GM23248 (cell line): ENCODE data around the gene TGM1. TPM values are rescaled to one million over a fixed set of nuclear protein-coding genes. Genes with fewer than 3 reads are reported as not detected.

ENCODE experiments used
- DNase-seq: peaks from one replicate; pipeline ENCODE4 v3.0.0-alpha.2; 2015
- H2AFZ ChIP-seq: fragments of 200-600 bp; sonication (generic); 2 replicates; pipeline ENCODE4 v1.6.1; 2016; ENCODE audit warnings: antibody characterized with exemption
- H3F3A ChIP-seq: fragments of 200-600 bp; sonication (generic); 2 replicates; pipeline ENCODE4 v1.6.1; 2016; ENCODE audit warnings: mild to moderate bottlenecking, antibody characterized with exemption, mixed run types; ENCODE audit not compliant: insufficient read depth
- H3K27ac ChIP-seq: fragments of 200-600 bp; sonication (generic); 2 replicates; pipeline ENCODE4 v1.5.1; 2016; ENCODE audit warnings: mild to moderate bottlenecking
- H3K27me3 ChIP-seq: fragments of 200-600 bp; sonication (generic); replicated peaks from 2 replicates; pipeline ENCODE4 v1.6.1; 2016; ENCODE audit warnings: mild to moderate bottlenecking; ENCODE audit not compliant: insufficient read depth
- H3K36me3 ChIP-seq: fragments of 200-600 bp; sonication (generic); 2 replicates; pipeline ENCODE4 v1.6.1; 2016; ENCODE audit warnings: low read depth, mild to moderate bottlenecking
- H3K4me1 ChIP-seq: fragments of 200-600 bp; sonication (generic); 2 replicates; pipeline ENCODE4 v1.6.1; 2016; ENCODE audit warnings: mild to moderate bottlenecking; ENCODE audit not compliant: insufficient read depth
- H3K4me2 ChIP-seq: fragments of 200-600 bp; sonication (generic); one replicate; pipeline ENCODE4 v1.6.1; 2016; ENCODE audit warnings: mild to moderate bottlenecking; ENCODE audit not compliant: unreplicated experiment
- H3K4me3 ChIP-seq: fragments of 200-600 bp; sonication (generic); 2 replicates; pipeline ENCODE4 v1.5.1; 2016; ENCODE audit warnings: mild to moderate bottlenecking
- H3K79me2 ChIP-seq: fragments of 200-600 bp; sonication (generic); 2 replicates; pipeline ENCODE4 v1.6.1; 2016; ENCODE audit warnings: mild to moderate bottlenecking; ENCODE audit not compliant: insufficient read depth
- H3K9ac ChIP-seq: fragments of 200-600 bp; sonication (generic); 2 replicates; pipeline ENCODE4 v1.6.1; 2016; ENCODE audit warnings: mild to moderate bottlenecking
- H3K9me2 ChIP-seq: fragments of 200-600 bp; sonication (generic); 2 replicates; pipeline ENCODE4 v1.6.1; 2016; ENCODE audit warnings: mixed run types, mild to moderate bottlenecking, moderate library complexity; ENCODE audit not compliant: insufficient read depth
- H3K9me3 ChIP-seq: fragments of 200-600 bp; sonication (generic); one replicate; pipeline ENCODE4 v1.6.1; 2017; ENCODE audit warnings: low read depth
- H4K20me1 ChIP-seq: fragments of 200-600 bp; sonication (generic); 2 replicates; pipeline ENCODE4 v1.6.0; 2016; ENCODE audit not compliant: insufficient read depth
- EZH2 ChIP-seq: fragments of 200-600 bp; sonication (generic); IDR thresholded peaks from 2 replicates; pipeline ENCODE4 v1.6.1; 2018; ENCODE audit warnings: antibody characterized with exemption, mild to moderate bottlenecking; ENCODE audit not compliant: insufficient read depth, poor library complexity, severe bottlenecking
- EZH2phosphoT487 ChIP-seq: fragments of 200-600 bp; sonication (generic); IDR thresholded peaks from 2 replicates; pipeline ENCODE4 v1.6.1; 2018; ENCODE audit warnings: antibody characterized with exemption, moderate library complexity, mild to moderate bottlenecking, low read depth; ENCODE audit not compliant: insufficient read depth
- WGBS, 2 experiments: methylation state at CpG; one replicate each; pipeline ENCODE4 v1.1.6; 2015 to 2017; ENCODE audit warnings: low lambda C conversion rate in 2 of 2, low coverage in 1 of 2; ENCODE audit errors: missing lambda C conversion rate in 2 of 2; 5-methylcytosine and 5-hydroxymethylcytosine counted together
- in situ Hi-C: fragments of 300-500 bp; cut with MboI; formaldehyde crosslinking; loops from 2 replicates; pipeline ENCODE4 v1.15.0; 2020
- polyA plus RNA-seq: library from polyadenylated mRNA; unstranded; fragments of >200 nt; fragmentation: Nextera tagmentation; extraction: Ambion mirVana; gene quantifications from 2 replicates; pipeline ENCODE4 v1.2.1, GENCODE V29; 2016
- total RNA-seq: library from RNA; depleted of rRNA; stranded (reverse); fragments of >200 nt; shearing (Covaris generic); gene quantifications from 2 replicates; pipeline ENCODE4 v1.2.3, GENCODE V29; 2014

Gene TGM1
- total and polyA plus RNA-seq, 2 experiments from 2014 or later: 0.34 to 1.3 TPM

DNA sequence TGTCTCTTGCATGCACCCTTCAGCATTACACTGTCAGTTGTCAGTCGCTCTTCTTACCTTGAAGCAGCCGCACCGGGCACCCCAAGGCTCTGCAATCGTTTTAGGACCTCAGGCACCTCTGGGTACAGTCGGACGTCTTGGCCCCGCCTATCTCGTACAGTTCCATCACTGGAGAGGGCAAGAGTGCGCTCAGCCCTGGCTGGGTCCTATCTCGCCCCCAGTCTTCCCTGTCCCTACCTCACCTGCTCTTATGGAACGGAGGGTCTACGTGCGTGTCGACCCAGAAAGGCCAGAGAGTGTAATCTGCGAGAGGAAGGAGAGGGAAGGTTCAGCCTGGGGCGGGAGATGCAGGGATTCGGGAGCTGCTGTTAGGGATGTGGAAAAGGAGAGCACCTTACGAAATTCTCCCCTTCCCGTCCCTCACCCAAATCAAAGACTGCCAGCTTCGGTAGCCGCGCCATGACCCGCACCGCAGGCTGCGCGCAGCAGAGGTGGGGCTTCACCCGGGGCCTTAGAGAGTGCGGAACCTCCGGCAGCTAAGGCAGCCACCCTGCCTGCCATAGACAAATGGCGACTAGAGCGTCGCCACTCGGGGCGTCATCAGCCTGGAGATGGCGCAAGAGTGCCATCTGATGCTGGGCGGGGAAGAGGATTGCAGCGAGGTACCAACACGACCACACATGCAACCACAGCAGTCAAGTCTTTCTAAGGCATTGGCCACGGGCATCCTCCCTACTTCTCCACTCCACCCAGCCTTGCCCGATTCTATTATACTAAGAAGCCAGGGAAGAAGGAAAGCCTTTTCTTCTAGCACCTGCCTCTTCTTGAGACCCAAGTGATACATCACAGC is 47.3 kb downstream of the TGM1 start, which contains the start of gene MDP1:
Gene MDP1, minus strand, starts transcription at position 572 of the 850 bp plus-strand sequence. Its CDS starts 111 bp downstream, at position 461.
- in situ Hi-C loops: no loop called here
- Histone ChIP-seq H4K20me1 (no peaks in the 10 kb centered on the region), H3K36me3 (no peaks in the 10 kb centered on the region), H3K9me3 (no peaks in the 10 kb centered on the region), H3K9me2 (no peaks in the 10 kb centered on the region), H2AFZ (peak within 1 kb of the TSS; percentile 85), H3K4me3 (peak within 1 kb of the TSS; percentile 80), H3K27ac (peak within 1 kb of the TSS; percentile 79), H3K79me2 (peaks cover 36% of the 10 kb centered on the region), H3F3A (peaks cover 37% of the 10 kb centered on the region), H3K9ac (peak within 1 kb of the TSS; percentile 87), H3K27me3 (no peaks in the 10 kb centered on the region), H3K4me2 (peak within 1 kb of the TSS; percentile 84), H3K4me1 (peaks cover 9% of the 10 kb centered on the region)
- DNase-seq: peak; percentile 91
- no peak for TF ChIP-seq EZH2phosphoT487
- WGBS, 2 experiments: 0 to 1% methylated on average over 40 of the region's 40 CpGs

DNA sequence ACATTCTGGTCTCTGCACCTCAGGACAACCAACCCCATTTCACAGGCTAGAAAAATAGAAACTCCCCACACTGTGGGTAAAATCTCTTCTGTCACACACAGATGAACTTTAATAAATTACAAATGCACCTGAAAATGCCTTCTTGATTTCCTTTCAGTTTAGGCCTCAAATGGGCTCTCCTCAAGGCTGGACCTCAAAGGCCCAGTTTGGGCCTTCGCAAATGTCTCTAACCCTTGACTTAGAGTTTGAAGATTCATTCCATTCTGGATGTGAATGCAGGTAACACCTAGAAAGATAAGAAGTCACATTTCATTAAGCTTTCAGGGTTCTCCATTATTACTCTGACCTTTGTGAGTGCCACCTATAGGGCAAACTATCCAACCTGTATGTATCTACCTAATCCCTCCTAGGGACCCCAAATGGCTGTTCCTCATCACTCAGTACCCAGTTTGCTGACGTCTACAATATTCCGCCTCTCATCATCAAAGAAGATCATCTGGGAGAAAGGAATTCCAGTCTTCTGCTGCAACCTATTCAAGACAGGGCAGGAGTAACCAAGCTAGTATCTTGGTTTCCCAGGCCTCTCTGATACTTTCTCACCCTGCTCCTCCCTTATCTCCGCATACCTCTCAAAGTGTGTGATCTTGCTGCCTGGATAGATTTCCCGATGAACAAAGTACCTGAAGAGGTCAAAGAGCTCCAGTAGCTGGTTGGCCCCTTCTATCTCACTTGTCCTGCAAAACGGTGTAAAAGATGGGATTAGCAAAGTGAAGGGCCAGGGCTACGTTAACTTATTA is 48.9 kb downstream of the TGM1 start:
- Histone ChIP-seq H3K27ac (peak overlapping the region; percentile 99), H3K9me3 (no peaks in the 10 kb centered on the region), H3K4me1 (peaks cover 9% of the 10 kb centered on the region), H3K36me3 (peaks cover 8% of the 10 kb centered on the region; the same call in 1 of the 2 replicates), H3K79me2 (peaks cover 20% of the 10 kb centered on the region), H3K4me2 (peak overlapping the region; percentile 86), H3F3A (peaks cover 36% of the 10 kb centered on the region), H2AFZ (peak overlapping the region; percentile 90), H3K27me3 (no peaks in the 10 kb centered on the region), H3K9me2 (no peaks in the 10 kb centered on the region), H4K20me1 (no peaks in the 10 kb centered on the region), H3K9ac (peak overlapping the region; percentile 98), H3K4me3 (peak overlapping the region; percentile 75)
- 84 to 87% methylated on average over 7 of the region's 7 CpGs for WGBS, 2 experiments
- in situ Hi-C loops: no loop called here
- no peak for DNase-seq
- TF ChIP-seq EZH2phosphoT487: no peak
- TF ChIP-seq EZH2: no peak

DNA sequence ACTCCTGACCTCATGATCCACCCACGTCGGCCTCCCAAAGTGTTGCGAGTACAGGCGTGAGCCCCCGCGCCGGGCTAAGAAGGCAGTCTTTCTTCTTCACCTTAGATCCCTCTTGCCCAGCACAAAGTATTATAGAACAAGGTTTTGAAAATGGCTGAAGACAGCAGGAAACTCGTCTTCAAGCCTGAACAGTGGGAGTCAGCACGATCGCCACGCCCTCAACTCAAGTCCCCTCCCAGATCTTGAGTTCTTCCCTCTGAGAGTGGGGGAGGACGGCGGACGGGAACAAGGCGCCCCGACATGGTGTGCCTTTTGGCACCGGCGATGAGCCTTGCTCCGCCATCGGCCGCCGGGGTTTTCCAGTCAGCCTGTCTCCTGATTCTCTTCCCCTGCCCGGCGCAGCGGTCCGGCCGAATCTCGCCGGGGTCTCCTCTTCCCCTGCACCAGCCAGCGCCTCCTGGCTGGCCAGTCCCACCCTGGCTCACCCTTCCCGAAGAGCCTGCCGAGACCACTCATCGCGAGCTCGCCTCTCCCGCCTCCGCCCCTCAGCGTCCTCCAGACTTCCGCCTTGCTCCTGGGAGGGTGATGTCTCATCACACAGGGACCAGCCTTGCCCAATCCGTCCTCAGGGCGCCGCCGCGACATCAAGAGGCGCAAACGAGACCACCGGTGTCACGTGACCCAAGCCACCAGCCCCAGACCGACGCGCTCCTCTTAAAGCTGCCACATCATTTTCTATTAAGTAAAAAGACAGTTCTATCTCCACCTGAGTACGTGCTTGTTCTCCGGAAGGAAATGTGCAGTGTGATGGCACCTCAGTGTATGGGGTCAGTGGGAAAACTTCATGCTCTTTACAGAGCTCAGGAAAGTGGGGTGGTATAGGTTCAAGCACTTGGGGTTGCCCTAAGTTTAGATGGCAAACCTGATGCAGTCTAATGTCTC is 49.8 kb downstream of the TGM1 start, which contains the start of gene CHMP4A:
Gene CHMP4A, minus strand, starts transcription at position 565 of the 942 bp plus-strand sequence. Its CDS starts 49 bp downstream, at position 516.
- peak within 1 kb of the TSS; percentile 90 for H2AFZ ChIP-seq
- WGBS, 2 experiments: 0 to 1% methylated on average over 46 to 52 of the region's 53 CpGs
- H3K4me2 ChIP-seq: peak within 1 kb of the TSS; percentile 86
- no peak for TF ChIP-seq EZH2phosphoT487
- no peak for TF ChIP-seq EZH2
- H3K9me2 ChIP-seq: no peaks in the 10 kb centered on the region
- in situ Hi-C loops: no loop called here
- peak within 1 kb of the TSS; percentile 75 for H3K4me3 ChIP-seq
- H3K9ac ChIP-seq: peak within 1 kb of the TSS; percentile 98
- peaks cover 8% of the 10 kb centered on the region; the same call in 1 of the 2 replicates for H3K36me3 ChIP-seq
- H4K20me1 ChIP-seq: no peaks in the 10 kb centered on the region
- peaks cover 29% of the 10 kb centered on the region for H3F3A ChIP-seq
- H3K27ac ChIP-seq: peak within 1 kb of the TSS; percentile 99
- H3K4me1 ChIP-seq: peaks cover 9% of the 10 kb centered on the region
- no peaks in the 10 kb centered on the region for H3K27me3 ChIP-seq
- DNase-seq: peak; percentile 100
- no peaks in the 10 kb centered on the region for H3K9me3 ChIP-seq
- H3K79me2 ChIP-seq: peaks cover 15% of the 10 kb centered on the region

DNA sequence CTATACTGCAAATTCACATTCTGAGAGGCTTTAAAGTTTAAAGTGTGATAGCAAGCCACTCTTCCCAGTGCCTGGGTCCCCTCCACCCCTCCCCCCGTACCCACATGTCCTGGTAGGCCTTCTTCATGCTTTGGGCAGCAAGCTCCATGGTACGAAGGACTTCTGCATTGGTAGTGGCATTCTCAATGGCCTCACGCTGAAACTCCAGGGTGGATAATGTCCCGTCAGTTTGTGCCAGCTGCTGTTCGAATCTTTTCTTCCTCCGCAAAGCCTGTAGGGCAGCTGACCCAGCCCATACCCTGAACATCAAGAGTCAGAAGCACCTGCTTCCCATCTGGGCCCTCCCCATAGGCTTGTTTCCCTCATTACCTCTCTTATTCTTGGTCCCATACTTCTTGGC is 51.7 kb downstream of the TGM1 start:
- in situ Hi-C loops: no loop called here
- no peak overlapping the region for H3K27ac ChIP-seq
- H3K79me2 ChIP-seq: peaks cover 10% of the 10 kb centered on the region
- no peak for DNase-seq
- no peak overlapping the region for H2AFZ ChIP-seq
- no peak overlapping the region for H3K9ac ChIP-seq
- H3K36me3 ChIP-seq: peaks cover 8% of the 10 kb centered on the region; the same call in 1 of the 2 replicates
- H3K9me2 ChIP-seq: no peaks in the 10 kb centered on the region
- H3K4me1 ChIP-seq: peaks cover 9% of the 10 kb centered on the region
- peaks cover 17% of the 10 kb centered on the region for H3F3A ChIP-seq
- 92 to 94% methylated on average over 6 of the region's 6 CpGs for WGBS, 2 experiments
- H4K20me1 ChIP-seq: no peaks in the 10 kb centered on the region
- H3K27me3 ChIP-seq: no peaks in the 10 kb centered on the region
- H3K4me3 ChIP-seq: no peak overlapping the region
- H3K4me2 ChIP-seq: no peak overlapping the region
- no peaks in the 10 kb centered on the region for H3K9me3 ChIP-seq
- TF ChIP-seq EZH2phosphoT487 (no peak), EZH2 (no peak)
